ENCODE results near the gene ABTB2. TPM values are rescaled to one million over a fixed set of nuclear protein-coding genes. Genes with fewer than 3 reads are reported as not detected.

The ABTB2 gene
- 0.58 and 0.68 TPM in 2 replicates for polyA plus RNA-seq
- 1.3 and 1.5 TPM in 2 replicates for polyA minus RNA-seq

DNA sequence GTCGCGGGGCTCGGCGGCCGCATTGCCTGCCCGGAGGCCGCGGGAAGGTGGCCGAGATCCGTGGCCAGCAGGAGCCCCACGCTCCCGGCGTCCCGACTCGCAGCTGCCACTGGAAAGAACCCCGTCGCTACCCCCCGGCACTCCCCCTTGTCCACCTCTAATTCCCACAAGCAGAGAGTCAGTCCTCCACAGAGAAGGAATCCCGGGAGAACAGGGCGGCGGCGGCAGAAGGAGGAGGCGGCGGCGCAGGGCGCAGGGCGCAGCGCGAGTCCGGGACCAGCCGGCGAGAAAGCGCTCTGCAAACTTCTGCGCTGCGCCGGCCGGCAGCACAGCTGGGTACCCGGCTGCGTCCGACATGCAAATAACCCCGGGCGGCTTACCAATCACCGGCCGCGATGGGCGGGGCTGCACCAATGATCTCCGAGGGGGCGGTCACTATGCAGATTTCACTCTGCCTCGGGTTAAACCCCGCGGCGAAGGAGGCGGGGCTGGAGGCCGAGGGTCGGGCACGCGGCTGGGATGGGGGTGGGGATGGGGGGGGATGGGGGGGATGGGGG, at the start of gene ABTB2:
Gene ABTB2 (minus strand): TSS at position 310 of the 557 bp plus-strand sequence.
- H2AFZ ChIP-seq (ENCODE audit: low read depth, low read length) = peak within 1 kb of the TSS; percentile 29
- H3K4me2 ChIP-seq (ENCODE audit: low read length) = peak within 1 kb of the TSS; percentile 81
- H3K9me2 ChIP-seq (ENCODE audit: insufficient read depth, low read length) = no peaks in the 10 kb centered on the region
- H3K36me3 ChIP-seq (ENCODE audit: insufficient read depth, low read length) = no peaks in the 10 kb centered on the region
- no peaks in the 10 kb centered on the region for H4K20me1 ChIP-seq (ENCODE audit: insufficient read depth)
- no peaks in the 10 kb centered on the region for H3K9me3 ChIP-seq (ENCODE audit: low read length)
- peak within 1 kb of the TSS; percentile 42 for H3K27ac ChIP-seq (ENCODE audit: low read length)
- peak within 1 kb of the TSS; percentile 52 for H3K9ac ChIP-seq (ENCODE audit: low read length)
- H3K79me2 ChIP-seq (replicated peaks; ENCODE audit: insufficient read depth, low read length) = no peaks in the 10 kb centered on the region
- H3F3A ChIP-seq (ENCODE audit: insufficient read depth, low read length, poor library complexity, severe bottlenecking) = no peaks in the 10 kb centered on the region
- H3K27me3 ChIP-seq (ENCODE audit: insufficient read depth, low read depth, low read length) = peaks cover 21% of the 10 kb centered on the region
- TF ChIP-seq EP300 (conservative IDR thresholded peaks at IDR 0.05; ENCODE audit: poor library complexity, severe bottlenecking) (no peak), TAF1 (IDR thresholded peaks at IDR 0.05; ENCODE audit: low read depth) (no peak), MXI1 (conservative IDR thresholded peaks at IDR 0.05; ENCODE audit: poor library complexity, severe bottlenecking) (no peak), EZH2 (IDR thresholded peaks at IDR 0.05; ENCODE audit: borderline replicate concordance, insufficient read depth, low read length, poor library complexity, severe bottlenecking) (no peak), POLR2AphosphoS5 (IDR thresholded peaks at IDR 0.05) (peak; percentile 42), RAD21 (conservative IDR thresholded peaks at IDR 0.05) (no peak)
- TF ChIP-seq, protein P1, sequence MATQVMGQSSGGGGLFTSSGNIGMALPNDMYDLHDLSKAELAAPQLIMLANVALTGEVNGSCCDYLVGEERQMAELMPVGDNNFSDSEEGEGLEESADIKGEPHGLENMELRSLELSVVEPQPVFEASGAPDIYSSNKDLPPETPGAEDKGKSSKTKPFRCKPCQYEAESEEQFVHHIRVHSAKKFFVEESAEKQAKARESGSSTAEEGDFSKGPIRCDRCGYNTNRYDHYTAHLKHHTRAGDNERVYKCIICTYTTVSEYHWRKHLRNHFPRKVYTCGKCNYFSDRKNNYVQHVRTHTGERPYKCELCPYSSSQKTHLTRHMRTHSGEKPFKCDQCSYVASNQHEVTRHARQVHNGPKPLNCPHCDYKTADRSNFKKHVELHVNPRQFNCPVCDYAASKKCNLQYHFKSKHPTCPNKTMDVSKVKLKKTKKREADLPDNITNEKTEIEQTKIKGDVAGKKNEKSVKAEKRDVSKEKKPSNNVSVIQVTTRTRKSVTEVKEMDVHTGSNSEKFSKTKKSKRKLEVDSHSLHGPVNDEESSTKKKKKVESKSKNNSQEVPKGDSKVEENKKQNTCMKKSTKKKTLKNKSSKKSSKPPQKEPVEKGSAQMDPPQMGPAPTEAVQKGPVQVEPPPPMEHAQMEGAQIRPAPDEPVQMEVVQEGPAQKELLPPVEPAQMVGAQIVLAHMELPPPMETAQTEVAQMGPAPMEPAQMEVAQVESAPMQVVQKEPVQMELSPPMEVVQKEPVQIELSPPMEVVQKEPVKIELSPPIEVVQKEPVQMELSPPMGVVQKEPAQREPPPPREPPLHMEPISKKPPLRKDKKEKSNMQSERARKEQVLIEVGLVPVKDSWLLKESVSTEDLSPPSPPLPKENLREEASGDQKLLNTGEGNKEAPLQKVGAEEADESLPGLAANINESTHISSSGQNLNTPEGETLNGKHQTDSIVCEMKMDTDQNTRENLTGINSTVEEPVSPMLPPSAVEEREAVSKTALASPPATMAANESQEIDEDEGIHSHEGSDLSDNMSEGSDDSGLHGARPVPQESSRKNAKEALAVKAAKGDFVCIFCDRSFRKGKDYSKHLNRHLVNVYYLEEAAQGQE (IDR thresholded peaks at IDR 0.05; ENCODE audit: borderline replicate concordance) = no peak
- peak within 1 kb of the TSS; percentile 75 for H3K4me3 ChIP-seq (ENCODE audit: low read length)

DNA sequence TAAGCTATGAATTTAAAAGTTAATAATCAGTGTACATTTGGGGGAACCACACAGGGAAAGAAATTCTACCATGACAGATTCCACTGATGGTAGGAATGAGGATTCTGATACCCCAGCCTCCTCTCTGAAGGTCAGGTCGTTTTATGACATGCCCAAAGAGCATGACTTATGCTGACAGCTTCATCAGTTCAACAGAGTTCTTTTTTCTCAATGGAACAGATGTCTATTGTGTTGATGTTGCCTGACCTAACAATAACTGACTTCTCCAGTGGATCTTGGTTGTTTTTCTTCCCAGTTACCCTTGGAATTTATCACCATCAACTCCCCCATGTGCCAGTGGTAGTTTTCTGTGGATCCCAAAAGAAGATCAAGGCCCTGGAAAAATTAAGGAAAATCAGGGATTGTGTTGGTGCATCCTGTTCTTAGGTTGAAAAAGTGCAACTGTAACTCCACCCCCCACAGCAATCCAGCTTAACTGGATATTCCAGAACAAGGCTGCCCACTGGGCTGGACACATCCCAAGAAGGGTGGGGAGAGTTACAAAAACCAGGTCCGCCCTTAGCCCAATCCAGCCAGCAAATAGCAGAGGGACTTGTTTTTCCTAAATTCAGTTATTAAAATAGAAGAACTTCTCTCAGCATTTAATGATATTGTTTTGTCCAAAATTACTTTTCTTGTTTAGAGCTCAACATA, 49.5 kb upstream of the ABTB2 start:
- Histone ChIP-seq H4K20me1 (ENCODE audit: insufficient read depth) (no peaks in the 10 kb centered on the region), H3K9me2 (ENCODE audit: insufficient read depth, low read length) (no peaks in the 10 kb centered on the region), H3K4me2 (ENCODE audit: low read length) (no peak overlapping the region), H3K4me3 (ENCODE audit: low read length) (no peak overlapping the region), H3K36me3 (ENCODE audit: insufficient read depth, low read length) (no peaks in the 10 kb centered on the region), H3K27ac (ENCODE audit: low read length) (no peak overlapping the region), H3K9ac (ENCODE audit: low read length) (no peak overlapping the region), H3F3A (ENCODE audit: insufficient read depth, low read length, poor library complexity, severe bottlenecking) (no peaks in the 10 kb centered on the region), H2AFZ (ENCODE audit: low read depth, low read length) (no peak overlapping the region), H3K9me3 (ENCODE audit: low read length) (no peaks in the 10 kb centered on the region), H3K27me3 (ENCODE audit: insufficient read depth, low read depth, low read length) (no peaks in the 10 kb centered on the region), H3K79me2 (replicated peaks; ENCODE audit: insufficient read depth, low read length) (no peaks in the 10 kb centered on the region)
- TF ChIP-seq MXI1 (conservative IDR thresholded peaks at IDR 0.05; ENCODE audit: poor library complexity, severe bottlenecking) = no peak
- TF ChIP-seq TAF1 (IDR thresholded peaks at IDR 0.05; ENCODE audit: low read depth) = no peak
- TF ChIP-seq EZH2 (IDR thresholded peaks at IDR 0.05; ENCODE audit: borderline replicate concordance, insufficient read depth, low read length, poor library complexity, severe bottlenecking) = no peak
- TF ChIP-seq, protein P1 (IDR thresholded peaks at IDR 0.05; ENCODE audit: borderline replicate concordance) = no peak
- TF ChIP-seq EP300 (conservative IDR thresholded peaks at IDR 0.05; ENCODE audit: poor library complexity, severe bottlenecking) = no peak
- no peak for TF ChIP-seq RAD21 (conservative IDR thresholded peaks at IDR 0.05)
- no peak for TF ChIP-seq SMC3 (conservative IDR thresholded peaks at IDR 0.05; ENCODE audit: poor library complexity)

Measured in neural cell (in vitro differentiated cells).